Hindlimb muscle (tissue), 1 donor: ENCODE data around the gene HMGB4. TPM values are rescaled to one million over a fixed set of nuclear protein-coding genes. Genes with fewer than 3 reads are reported as not detected.

Experiments used
- DNase-seq: peaks from one replicate; pipeline ENCODE4 v3.0.0-alpha.2; 2013
- polyA plus RNA-seq: library from polyadenylated mRNA; unstranded; fragments of 120-200 nt; gene quantifications from one replicate; pipeline ENCODE4 v1.2.1, GENCODE V29; 2013; ENCODE audit not compliant: insufficient read length

HMGB4 gene
- polyA plus RNA-seq, 1 donor: not detected

DNA sequence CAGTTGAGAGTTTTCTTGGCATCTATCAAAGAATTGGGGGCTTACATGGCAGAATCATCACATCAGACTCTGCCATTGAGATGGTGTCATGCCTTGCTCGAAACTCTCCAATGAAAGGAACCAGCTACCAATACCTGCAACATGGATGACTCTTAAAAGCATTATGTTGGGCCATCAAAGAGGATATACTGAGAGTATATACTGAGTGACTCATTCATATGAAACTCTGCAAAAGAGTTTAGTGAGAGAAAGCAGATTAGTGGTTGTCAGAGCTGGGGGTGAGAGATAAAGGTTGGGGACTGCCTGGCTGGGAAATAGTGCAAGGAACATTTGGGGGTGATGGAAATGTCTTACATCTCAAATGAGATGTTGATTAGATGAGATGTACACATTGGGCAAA lies 14.7 kb upstream of the HMGB4 start:
- no peak for DNase-seq

DNA sequence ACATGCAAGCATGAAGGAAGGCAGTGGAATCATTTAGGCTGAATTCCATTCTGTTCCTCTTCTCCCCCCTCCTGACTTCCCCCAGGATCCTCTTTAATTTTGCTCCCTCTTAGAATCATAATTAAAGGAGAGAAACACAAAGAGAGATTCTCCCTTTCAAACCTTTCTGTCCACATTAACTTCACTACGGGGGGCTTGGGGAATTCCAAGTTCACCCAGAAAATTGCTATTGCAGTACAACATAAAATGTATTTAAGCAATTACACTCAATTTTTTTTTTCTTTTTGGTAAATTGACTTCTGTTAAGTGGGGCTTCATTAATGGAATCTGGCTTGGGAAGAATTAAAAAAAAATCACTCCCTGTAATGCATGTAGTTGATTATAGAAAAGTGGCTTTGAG lies 13.4 kb upstream of the HMGB4 start:
- no peak for DNase-seq

DNA sequence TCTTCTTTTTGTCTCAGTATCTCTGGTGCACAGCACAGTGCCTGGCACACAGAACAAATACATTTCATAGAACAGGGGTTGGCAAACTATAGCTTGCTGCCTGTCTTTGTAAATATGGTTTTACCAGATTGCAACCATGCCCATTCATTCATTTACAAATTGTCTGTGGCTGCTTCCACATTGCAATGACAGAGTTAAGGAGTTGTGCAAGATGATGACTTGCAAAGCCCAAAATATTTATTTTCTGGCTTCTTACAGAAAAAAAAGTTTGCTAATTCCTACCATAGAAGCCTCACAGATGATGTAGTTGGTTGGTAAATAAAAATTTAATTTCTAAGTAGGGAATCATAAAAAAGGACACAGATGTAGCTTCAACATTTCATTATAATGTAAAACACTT lies 11.2 kb upstream of the HMGB4 start:
- DNase-seq: no peak

GRCh38 chr1:33853431-33853830 lies 10.4 kb upstream of the HMGB4 start:
- DNase-seq: no peak

DNA sequence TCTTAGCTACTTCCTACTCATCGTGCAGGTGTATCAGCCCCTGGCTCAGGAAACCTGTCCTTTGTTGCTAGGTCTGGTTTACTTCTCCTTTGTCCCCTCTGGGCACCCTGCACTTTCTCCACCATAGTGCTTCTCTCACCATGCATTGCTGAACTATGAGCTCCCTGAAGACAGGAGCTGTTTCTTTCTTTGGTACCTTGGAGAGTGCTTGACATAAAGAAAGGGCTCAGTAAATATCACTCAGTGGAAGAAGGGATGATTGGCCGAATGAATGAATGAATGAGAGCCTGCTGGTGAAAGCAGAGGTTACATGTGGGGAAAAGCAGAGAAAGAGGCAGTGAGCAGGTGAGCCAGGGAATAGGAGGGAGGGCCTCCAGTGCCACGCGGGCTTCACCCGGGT lies 9.8 kb upstream of the HMGB4 start:
- DNase-seq: no peak

DNA sequence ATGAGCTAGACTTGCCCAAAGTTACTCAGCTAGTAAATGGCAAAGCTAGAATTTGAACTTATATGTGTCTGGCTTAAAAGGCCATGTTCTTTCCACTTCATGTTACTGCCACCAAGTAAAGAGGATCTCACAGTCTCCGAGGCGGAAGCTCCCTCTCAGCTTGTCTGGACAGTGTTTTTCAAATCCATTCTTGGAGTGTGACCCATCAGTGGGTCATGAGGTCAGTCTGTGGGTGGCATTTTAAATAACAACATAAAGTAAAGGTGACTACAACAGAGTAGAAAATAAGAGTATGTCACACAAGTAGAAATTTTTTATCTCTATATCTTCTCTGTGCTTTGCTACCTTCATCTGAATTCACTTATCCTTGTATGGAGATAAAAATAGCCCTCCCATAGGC lies 3.2 kb upstream of the HMGB4 start:
- DNase-seq: no peak

DNA sequence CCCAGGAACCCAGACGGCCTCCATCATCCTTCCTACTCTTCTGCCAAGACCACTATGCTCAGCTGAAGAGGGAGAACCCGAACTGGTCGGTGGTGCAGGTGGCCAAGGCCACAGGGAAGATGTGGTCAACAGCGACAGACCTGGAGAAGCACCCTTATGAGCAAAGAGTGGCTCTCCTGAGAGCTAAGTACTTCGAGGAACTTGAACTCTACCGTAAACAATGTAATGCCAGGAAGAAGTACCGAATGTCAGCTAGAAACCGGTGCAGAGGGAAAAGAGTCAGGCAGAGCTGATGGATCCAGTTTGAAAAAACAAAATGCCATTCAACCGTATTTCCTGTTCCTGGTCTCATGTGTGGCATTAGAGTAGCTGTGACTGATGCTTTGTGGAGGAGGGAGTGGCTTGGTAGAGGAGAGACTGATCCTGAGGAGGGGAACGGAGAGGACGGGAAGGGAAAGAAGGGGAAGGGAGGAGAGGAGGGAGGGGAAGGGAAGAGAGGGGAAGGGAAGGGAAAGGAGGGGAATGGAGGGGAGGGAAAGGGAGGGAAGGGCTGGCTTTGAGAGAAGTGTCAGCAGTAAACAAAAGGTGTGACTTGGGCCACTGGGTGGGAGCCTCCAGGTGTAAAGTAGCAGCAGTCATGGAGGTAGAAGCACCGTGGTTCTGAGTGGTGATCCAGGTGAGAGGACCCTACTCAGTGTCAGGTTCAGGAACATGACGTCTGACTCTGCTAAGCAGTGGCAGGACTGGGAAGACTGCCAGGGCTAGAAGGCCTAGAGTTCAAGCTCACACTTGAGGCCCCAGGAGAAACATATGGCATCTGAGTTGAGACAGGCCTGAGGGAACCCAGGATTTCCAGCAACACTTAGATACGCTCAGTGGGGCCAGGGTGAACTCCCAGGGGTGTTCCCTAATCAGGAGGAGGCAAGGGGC lies 846 bp downstream of the HMGB4 start:
- DNase-seq: no peak

DNA sequence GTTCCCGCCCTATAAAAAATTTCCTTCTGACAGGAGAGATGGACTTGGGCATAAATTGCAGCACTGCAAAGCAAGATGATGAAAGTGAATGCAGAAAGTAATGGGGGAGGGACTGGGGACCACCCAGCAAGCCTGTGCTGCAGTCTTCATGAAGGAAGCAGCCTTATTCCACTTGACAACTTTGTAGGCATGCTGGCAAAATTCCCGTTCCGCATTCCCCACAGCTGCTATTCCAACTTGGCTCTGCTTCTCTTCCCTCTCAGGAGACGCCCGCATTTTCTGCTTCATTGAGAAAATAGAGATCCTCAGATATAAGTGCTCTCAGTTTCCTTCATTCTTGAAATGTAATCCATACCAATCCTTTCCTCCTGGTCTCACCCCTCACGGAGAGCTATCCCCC lies 2.4 kb downstream of the HMGB4 start:
- no peak for DNase-seq

DNA sequence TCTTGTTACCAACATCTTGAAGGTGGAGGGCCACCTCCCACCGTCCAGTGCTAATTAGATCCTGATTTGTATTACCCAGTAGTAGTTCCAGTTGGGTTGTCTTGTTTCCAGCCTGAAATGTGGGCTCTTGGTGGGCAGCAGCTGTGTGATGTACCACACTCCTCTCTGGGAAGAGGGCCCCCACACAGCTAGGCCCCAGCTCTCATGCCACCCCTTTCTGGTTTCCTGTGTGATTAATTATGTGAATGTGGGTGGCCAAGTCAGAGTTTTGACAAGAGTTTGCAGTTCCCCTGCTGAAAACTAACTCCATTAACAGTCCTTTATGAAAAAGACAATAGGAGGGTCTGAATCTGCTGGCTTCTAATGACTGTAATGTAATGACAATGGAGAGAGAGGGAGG lies 3.8 kb downstream of the HMGB4 start:
- DNase-seq: no peak

- DNase-seq: no peak
Measured at GRCh38 chr1:33872275-33872674, 8.4 kb downstream of the HMGB4 start.

DNA sequence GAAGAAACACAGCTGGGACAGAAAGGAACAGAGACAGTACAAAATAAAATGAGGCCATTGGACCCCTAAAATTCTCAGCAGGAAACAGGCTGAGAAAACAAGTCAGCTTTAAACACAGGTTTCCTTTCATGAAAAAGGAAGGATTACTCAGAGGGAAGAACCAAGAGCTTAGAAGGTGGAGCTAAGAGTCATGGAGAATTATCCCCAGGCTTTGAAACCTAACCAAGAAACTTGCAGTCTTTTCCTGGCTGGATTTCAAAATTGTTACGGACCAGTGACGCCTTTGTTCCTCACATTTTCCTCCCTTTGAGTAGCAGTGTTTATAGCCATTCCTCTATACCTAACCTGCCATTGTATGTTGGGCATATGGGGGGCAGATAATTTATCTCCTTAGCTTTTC lies 8.8 kb downstream of the HMGB4 start:
- DNase-seq: no peak

- no peak for DNase-seq
Measured at GRCh38 chr1:33874636-33875035, 10.8 kb downstream of the HMGB4 start.

DNA sequence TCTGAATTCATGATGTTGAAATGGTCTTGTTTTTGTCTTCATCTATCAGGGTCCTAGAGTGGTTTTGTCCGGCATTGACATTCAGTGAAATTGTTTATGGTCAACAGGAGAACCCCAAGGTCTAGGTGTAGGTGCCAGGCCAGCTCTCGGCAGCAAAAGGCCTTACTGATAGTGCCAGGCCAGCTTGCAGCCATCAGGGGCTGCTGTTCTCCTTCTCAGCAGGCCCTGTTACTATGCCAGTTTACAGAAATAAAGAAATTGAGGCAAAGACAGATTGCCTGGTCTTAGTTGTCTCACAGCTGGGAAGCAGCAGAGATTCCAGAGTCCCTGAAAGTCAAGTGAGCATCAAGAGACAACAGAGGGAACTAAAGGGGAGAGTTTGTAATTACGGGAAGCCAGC lies 12.0 kb downstream of the HMGB4 start:
- no peak for DNase-seq

- DNase-seq: no peak
Measured at GRCh38 chr1:33876970-33877650, 13.2 kb downstream of the HMGB4 start.

GRCh38 chr1:33878392-33878791 lies 14.5 kb downstream of the HMGB4 start:
- no peak for DNase-seq

DNA sequence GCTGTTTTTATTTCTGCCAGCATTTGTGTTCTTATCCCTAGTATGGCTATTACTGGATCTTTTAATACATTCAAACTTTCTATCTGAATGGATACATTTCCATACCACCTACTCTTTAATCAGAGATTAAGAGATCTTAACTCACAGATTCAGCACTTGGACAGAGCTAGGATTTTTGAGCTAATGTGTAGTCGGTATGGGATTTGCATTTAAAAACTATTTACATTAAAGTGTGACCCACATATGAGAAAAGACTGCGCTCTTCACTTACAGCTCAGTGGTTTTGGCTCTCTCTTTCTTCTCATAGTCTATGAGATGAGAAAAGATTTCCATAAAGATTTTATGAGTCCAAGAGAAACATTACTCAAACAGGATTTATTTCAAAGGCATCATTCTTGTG lies 16.4 kb downstream of the HMGB4 start:
- no peak for DNase-seq

DNA sequence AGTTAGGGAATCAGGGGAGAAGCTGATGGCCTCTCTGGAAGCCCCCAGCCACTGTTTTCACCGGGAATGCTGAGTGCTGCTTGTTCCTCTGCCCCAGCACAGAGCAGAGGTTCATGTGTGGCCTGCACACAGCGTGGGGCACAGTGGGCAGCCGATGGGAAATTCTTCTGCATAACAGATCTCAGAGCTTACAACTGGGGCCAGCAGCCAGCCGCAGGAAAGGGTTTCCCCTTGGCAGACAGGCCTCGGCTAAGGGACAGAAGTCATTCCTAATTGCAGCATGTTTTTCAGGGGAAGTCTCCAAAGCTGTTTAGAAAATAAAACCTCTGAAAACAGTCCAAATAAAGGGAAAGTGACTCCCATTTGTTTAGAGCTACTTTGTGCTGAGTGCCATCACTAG lies 22.6 kb downstream of the HMGB4 start:
- no peak for DNase-seq

GRCh38 chr1:33893147-33893830 lies 29.4 kb downstream of the HMGB4 start:
- DNase-seq: no peak

DNA sequence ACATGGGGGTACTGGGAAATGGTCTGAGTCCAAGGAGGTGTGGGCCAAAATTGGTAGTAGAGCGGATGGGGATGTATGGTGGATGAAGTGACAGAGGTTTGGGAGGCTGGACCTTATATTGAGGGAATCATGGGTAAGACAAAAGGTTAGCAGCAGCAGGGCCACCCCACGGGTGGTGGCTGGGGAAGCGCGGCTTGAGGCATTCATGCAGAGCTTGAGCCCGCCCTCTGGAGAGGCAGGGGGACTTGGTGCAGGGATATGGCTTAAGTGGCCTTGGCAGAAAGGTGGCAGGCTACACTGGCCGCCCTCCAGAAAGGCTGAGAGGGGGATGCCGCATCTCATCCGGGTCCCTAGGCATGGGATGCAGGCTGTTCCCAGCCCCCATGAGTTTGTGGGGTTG lies 31.5 kb downstream of the HMGB4 start:
- no peak for DNase-seq

GRCh38 chr1:33895976-33896375 lies 32.1 kb downstream of the HMGB4 start:
- no peak for DNase-seq

GRCh38 chr1:33897092-33897725 lies 33.3 kb downstream of the HMGB4 start:
- no peak for DNase-seq

DNA sequence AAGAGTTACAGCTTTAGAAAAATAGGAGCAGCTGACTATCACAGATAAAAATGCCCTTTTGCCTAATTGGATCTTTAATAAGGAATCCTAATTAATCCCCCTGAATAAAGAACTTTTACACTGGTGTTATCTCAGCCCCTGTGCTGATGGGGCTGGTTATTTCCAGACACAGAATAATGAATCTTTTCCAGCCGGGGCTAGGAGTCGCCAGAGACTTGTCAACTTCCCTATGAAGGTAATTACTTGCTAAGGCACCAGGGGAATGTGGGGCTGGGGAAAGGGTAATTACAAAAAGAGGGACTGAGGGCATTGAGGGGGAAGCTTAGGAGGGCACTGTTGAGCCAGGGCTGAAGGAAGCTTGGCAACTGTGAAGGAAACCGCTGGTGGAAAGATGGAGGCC lies 34.5 kb downstream of the HMGB4 start:
- DNase-seq: no peak

- DNase-seq: no peak
Measured at GRCh38 chr1:33898881-33899280, 35.0 kb downstream of the HMGB4 start.
